ENCODE data around the gene ZNF653. TPM values are rescaled to one million over a fixed set of nuclear protein-coding genes. Genes with fewer than 3 reads are reported as not detected.

Gene ZNF653
- total and polyA plus RNA-seq, 9 of the 15 experiments (the other 6 are each of a cell fraction or from before 2014, with no cell fraction given) = 1.6 to 8.0 (median 4.2) TPM; not detected in 2

DNA sequence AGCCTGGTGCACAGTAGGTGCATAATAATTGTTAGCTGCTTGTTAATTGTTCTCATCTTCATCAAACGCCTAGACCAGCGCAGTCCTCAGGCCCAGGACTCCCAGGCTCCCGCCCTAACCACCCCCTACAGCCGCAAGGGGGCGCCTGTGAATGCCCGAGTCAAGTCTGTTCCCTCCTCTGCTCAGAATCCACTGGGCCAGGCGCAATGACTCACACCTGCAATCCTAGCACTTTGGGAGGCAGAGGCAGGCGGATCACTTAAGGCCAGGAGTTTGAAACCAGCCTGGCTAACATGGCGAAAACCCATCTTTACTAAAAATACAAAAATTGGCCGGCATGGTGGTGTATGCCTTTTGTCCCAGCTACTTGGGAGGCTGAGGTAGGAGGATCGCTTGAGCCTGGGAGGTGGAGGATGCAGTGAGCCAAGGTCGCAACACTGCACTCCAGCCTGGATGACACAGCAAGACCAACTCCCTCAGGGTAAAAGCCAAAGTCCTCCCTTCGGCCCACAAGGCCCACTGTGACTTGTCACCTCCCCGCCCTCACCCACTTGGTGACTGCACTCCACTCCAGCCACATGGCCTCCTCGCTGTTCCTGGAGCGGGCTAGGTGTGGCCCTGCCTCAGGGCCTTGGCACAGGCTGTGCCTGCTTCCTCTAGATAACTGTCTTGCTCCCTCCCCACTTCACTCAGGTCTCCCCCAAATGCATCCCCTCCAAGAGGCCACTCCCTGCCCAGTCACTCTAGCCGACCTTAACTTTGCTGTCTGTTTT, 9.1 kb downstream of the ZNF653 start (continued):
- TF ChIP-seq ETV1 (tag; conservative IDR thresholded peaks at IDR 0.05; ENCODE audit: low read depth) = no peak
- TF ChIP-seq ZNF316 (IDR thresholded peaks at IDR 0.05) = peak; percentile 36; the same call in 1 of the 2 replicates
- no peak for TF ChIP-seq DACH1 (IDR thresholded peaks at IDR 0.05; ENCODE audit: partially characterized antibody)
- TF ChIP-seq GTF2A2 (tag; IDR thresholded peaks at IDR 0.05) = no peak
- TF ChIP-seq MAFK (IDR thresholded peaks at IDR 0.05; ENCODE audit: low read length) = no peak; the same call in none of the 2 replicates
- no peak for TF ChIP-seq NR4A1 (CRISPR knock-in tag; IDR thresholded peaks at IDR 0.05)
- TF ChIP-seq NR4A1 (tag; IDR thresholded peaks at IDR 0.05) = no peak
- TF ChIP-seq, protein P1, sequence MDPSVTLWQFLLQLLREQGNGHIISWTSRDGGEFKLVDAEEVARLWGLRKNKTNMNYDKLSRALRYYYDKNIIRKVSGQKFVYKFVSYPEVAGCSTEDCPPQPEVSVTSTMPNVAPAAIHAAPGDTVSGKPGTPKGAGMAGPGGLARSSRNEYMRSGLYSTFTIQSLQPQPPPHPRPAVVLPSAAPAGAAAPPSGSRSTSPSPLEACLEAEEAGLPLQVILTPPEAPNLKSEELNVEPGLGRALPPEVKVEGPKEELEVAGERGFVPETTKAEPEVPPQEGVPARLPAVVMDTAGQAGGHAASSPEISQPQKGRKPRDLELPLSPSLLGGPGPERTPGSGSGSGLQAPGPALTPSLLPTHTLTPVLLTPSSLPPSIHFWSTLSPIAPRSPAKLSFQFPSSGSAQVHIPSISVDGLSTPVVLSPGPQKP (CRISPR knock-in tag; IDR thresholded peaks at IDR 0.05) = no peak
- TF ChIP-seq, protein P2, sequence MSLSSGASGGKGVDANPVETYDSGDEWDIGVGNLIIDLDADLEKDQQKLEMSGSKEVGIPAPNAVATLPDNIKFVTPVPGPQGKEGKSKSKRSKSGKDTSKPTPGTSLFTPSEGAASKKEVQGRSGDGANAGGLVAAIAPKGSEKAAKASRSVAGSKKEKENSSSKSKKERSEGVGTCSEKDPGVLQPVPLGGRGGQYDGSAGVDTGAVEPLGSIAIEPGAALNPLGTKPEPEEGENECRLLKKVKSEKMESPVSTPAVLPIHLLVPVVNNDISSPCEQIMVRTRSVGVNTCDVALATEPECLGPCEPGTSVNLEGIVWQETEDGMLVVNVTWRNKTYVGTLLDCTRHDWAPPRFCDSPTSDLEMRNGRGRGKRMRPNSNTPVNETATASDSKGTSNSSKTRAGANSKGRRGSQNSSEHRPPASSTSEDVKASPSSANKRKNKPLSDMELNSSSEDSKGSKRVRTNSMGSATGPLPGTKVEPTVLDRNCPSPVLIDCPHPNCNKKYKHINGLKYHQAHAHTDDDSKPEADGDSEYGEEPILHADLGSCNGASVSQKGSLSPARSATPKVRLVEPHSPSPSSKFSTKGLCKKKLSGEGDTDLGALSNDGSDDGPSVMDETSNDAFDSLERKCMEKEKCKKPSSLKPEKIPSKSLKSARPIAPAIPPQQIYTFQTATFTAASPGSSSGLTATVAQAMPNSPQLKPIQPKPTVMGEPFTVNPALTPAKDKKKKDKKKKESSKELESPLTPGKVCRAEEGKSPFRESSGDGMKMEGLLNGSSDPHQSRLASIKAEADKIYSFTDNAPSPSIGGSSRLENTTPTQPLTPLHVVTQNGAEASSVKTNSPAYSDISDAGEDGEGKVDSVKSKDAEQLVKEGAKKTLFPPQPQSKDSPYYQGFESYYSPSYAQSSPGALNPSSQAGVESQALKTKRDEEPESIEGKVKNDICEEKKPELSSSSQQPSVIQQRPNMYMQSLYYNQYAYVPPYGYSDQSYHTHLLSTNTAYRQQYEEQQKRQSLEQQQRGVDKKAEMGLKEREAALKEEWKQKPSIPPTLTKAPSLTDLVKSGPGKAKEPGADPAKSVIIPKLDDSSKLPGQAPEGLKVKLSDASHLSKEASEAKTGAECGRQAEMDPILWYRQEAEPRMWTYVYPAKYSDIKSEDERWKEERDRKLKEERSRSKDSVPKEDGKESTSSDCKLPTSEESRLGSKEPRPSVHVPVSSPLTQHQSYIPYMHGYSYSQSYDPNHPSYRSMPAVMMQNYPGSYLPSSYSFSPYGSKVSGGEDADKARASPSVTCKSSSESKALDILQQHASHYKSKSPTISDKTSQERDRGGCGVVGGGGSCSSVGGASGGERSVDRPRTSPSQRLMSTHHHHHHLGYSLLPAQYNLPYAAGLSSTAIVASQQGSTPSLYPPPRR (CRISPR knock-in tag; IDR thresholded peaks at IDR 0.05; ENCODE audit: borderline replicate concordance) = no peak
- TF ChIP-seq ZNF239 (CRISPR knock-in tag; IDR thresholded peaks at IDR 0.05) = no peak
- peak; percentile 34 for TF ChIP-seq RBM25 (IDR thresholded peaks at IDR 0.05; ENCODE audit: low read depth, low read length, severe bottlenecking)
- no peak for TF ChIP-seq SOX6 (IDR thresholded peaks at IDR 0.05)
- TF ChIP-seq, protein P3, sequence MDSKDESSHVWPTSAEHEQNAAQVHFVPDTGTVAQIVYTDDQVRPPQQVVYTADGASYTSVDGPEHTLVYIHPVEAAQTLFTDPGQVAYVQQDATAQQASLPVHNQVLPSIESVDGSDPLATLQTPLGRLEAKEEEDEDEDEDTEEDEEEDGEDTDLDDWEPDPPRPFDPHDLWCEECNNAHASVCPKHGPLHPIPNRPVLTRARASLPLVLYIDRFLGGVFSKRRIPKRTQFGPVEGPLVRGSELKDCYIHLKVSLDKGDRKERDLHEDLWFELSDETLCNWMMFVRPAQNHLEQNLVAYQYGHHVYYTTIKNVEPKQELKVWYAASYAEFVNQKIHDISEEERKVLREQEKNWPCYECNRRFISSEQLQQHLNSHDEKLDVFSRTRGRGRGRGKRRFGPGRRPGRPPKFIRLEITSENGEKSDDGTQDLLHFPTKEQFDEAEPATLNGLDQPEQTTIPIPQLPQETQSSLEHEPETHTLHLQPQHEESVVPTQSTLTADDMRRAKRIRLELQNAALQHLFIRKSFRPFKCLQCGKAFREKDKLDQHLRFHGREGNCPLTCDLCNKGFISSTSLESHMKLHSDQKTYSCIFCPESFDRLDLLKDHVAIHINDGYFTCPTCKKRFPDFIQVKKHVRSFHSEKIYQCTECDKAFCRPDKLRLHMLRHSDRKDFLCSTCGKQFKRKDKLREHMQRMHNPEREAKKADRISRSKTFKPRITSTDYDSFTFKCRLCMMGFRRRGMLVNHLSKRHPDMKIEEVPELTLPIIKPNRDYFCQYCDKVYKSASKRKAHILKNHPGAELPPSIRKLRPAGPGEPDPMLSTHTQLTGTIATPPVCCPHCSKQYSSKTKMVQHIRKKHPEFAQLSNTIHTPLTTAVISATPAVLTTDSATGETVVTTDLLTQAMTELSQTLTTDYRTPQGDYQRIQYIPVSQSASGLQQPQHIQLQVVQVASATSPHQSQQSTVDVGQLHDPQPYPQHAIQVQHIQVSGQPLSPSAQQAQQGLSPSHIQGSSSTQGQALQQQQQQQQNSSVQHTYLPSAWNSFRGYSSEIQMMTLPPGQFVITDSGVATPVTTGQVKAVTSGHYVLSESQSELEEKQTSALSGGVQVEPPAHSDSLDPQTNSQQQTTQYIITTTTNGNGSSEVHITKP (IDR thresholded peaks at IDR 0.05; ENCODE audit: partially characterized antibody) = no peak
- no peak for TF ChIP-seq NCOA6 (IDR thresholded peaks at IDR 0.05)
- TF ChIP-seq WHSC1 (IDR thresholded peaks at IDR 0.05; ENCODE audit: low read length) = no peak
- 0 out of 4 replicates have a peak, but pooled peaks of 1 of the 2 experiments have one; percentile 46 for TF ChIP-seq FOXA3 (CRISPR knock-in tag; conservative IDR thresholded peaks at IDR 0.05 in 1 of 2, IDR thresholded peaks at IDR 0.05 in 1 of 2)

All from K562 (cell line).